ENCODE measurements around the gene BRSK2.

Gene BRSK2

DNA sequence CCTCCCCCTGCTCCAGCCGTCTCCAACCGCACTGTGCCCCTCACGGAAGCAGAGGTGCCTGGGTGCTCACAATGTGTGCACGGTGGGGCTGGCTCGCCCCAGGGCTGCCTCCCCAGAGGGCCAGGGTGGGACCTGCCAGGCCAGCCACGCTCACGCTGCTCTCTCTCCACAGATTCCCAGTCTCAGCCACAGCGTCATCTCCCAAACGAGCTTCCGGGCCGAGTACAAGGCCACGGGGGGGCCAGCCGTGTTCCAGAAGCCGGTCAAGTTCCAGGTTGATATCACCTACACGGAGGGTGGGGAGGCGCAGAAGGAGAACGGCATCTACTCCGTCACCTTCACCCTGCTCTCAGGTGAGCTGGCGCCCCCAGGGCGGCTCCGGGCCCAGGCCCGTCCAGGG lies 66.4 kb downstream of the BRSK2 start:
- H3K9me2 ChIP-seq (replicated peaks; ENCODE audit: insufficient read depth, low read length) = no peaks in the 10 kb centered on the region
- no peaks in the 10 kb centered on the region for H3K36me3 ChIP-seq (replicated peaks; ENCODE audit: insufficient read depth, low read length)
- TF ChIP-seq CTCF (IDR thresholded peaks at IDR 0.05; ENCODE audit: low read length) = no peak
- TF ChIP-seq EZH2phosphoT487 (IDR thresholded peaks at IDR 0.05; ENCODE audit: low read length) = no peak
- no peak for TF ChIP-seq EZH2 (optimal IDR thresholded peaks at IDR 0.05; ENCODE audit: low read depth, low read length)
- H3K27me3 ChIP-seq (replicated peaks; ENCODE audit: insufficient read depth, low read length) = peaks cover 28% of the 10 kb centered on the region
- no peaks in the 10 kb centered on the region for H3K79me2 ChIP-seq (ENCODE audit: low read length)
- H3K9ac ChIP-seq (ENCODE audit: low read length) = no peak overlapping the region
- no peak for DNase-seq
- H2AFZ ChIP-seq (ENCODE audit: low read length) = no peak overlapping the region
- H3K4me3 ChIP-seq (ENCODE audit: low read length) = no peak overlapping the region
- no peak overlapping the region for H3K4me2 ChIP-seq (ENCODE audit: low read depth, low read length)
- H3K27ac ChIP-seq (ENCODE audit: low read length) = no peak overlapping the region
- H3F3A ChIP-seq (ENCODE audit: insufficient read depth, low read length) = no peaks in the 10 kb centered on the region
- H3K4me1 ChIP-seq (ENCODE audit: low read length) = no peaks in the 10 kb centered on the region
- H3K9me3 ChIP-seq (replicated peaks; ENCODE audit: insufficient read depth, low read length) = no peaks in the 10 kb centered on the region
- no peaks in the 10 kb centered on the region for H4K20me1 ChIP-seq (ENCODE audit: insufficient read depth, low read length)

DNA sequence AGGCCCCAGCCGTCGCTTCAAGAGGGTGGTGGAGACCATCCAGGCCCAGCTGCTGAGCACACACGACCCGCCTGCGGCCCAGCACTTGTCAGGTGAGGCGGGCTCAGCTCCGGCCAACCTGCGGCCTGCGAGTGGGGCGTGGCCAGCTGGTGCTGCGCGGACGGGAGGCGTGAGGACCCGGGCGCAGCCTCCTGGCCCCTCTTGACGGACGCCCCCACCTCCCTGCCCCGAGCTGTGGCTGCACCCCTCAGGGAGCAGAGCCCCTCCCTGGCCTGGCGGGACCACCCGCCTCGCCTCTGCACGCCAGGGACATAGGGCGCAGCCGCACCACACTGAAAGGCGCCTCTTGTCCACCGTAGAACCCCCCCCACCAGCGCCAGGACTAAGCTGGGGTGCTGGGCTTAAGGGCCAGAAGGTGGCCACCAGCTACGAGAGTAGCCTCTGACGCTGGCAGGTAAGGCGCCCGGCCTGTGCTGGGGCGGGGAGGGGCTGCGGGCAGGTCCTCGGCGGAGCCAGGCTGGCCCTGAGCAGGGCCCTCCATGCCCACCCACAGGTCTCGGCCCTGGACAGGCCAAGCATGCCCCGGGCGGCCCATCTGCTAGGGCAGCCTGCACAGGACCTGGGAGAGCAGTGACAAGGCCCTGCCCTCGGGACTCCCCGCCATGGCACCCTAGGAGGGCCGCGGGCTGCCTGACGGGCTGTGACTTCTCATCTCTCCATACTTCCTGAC lies 67.0 kb downstream of the BRSK2 start:
- Histone ChIP-seq H3K4me3 (ENCODE audit: low read length) (no peak overlapping the region), H3K27ac (ENCODE audit: low read length) (no peak overlapping the region), H3K9ac (ENCODE audit: low read length) (no peak overlapping the region), H4K20me1 (ENCODE audit: insufficient read depth, low read length) (no peaks in the 10 kb centered on the region), H2AFZ (ENCODE audit: low read length) (no peak overlapping the region), H3K4me1 (ENCODE audit: low read length) (no peaks in the 10 kb centered on the region), H3K27me3 (replicated peaks; ENCODE audit: insufficient read depth, low read length) (peaks cover 22% of the 10 kb centered on the region), H3K4me2 (ENCODE audit: low read depth, low read length) (no peak overlapping the region), H3K36me3 (replicated peaks; ENCODE audit: insufficient read depth, low read length) (no peaks in the 10 kb centered on the region), H3F3A (ENCODE audit: insufficient read depth, low read length) (no peaks in the 10 kb centered on the region), H3K9me3 (replicated peaks; ENCODE audit: insufficient read depth, low read length) (no peaks in the 10 kb centered on the region), H3K9me2 (replicated peaks; ENCODE audit: insufficient read depth, low read length) (no peaks in the 10 kb centered on the region), H3K79me2 (ENCODE audit: low read length) (no peaks in the 10 kb centered on the region)
- DNase-seq = no peak
- TF ChIP-seq EZH2phosphoT487 (IDR thresholded peaks at IDR 0.05; ENCODE audit: low read length) (no peak), EZH2 (optimal IDR thresholded peaks at IDR 0.05; ENCODE audit: low read depth, low read length) (no peak), CTCF (IDR thresholded peaks at IDR 0.05; ENCODE audit: low read length) (no peak)

GRCh38 chr11:1457326-1457680 lies 67.6 kb downstream of the BRSK2 start:
- H3K4me2 ChIP-seq (ENCODE audit: low read depth, low read length) = no peak overlapping the region
- H3K79me2 ChIP-seq (ENCODE audit: low read length) = no peaks in the 10 kb centered on the region
- H4K20me1 ChIP-seq (ENCODE audit: insufficient read depth, low read length) = no peaks in the 10 kb centered on the region

More at GRCh38 chr11:1457326-1457680, 67.6 kb downstream of the BRSK2 start:
- Histone ChIP-seq H3K9me2 (replicated peaks; ENCODE audit: insufficient read depth, low read length) (no peaks in the 10 kb centered on the region), H3K27ac (ENCODE audit: low read length) (no peak overlapping the region), H3K9me3 (replicated peaks; ENCODE audit: insufficient read depth, low read length) (no peaks in the 10 kb centered on the region), H3K27me3 (replicated peaks; ENCODE audit: insufficient read depth, low read length) (peaks cover 17% of the 10 kb centered on the region), H3K4me3 (ENCODE audit: low read length) (no peak overlapping the region), H2AFZ (ENCODE audit: low read length) (no peak overlapping the region), H3F3A (ENCODE audit: insufficient read depth, low read length) (no peaks in the 10 kb centered on the region), H3K9ac (ENCODE audit: low read length) (no peak overlapping the region), H3K4me1 (ENCODE audit: low read length) (no peaks in the 10 kb centered on the region), H3K36me3 (replicated peaks; ENCODE audit: insufficient read depth, low read length) (no peaks in the 10 kb centered on the region)
- TF ChIP-seq EZH2phosphoT487 (IDR thresholded peaks at IDR 0.05; ENCODE audit: low read length) = no peak
- no peak for TF ChIP-seq CTCF (IDR thresholded peaks at IDR 0.05; ENCODE audit: low read length)
- no peak for DNase-seq
